GM12892 (cell line): ENCODE measurements around the gene HS3ST5.
"Not testable (repeated sequence)": the region's sequence is repeated elsewhere in the genome, so short reads cannot be mapped to it uniquely, and the experiment has no call there.

Source experiments
- POLR2A ChIP-seq: IDR thresholded peaks from 2 replicates; pipeline ENCODE4 v1.6.1; 2011; ENCODE audit warnings: low read depth, low read length, control low read depth
- POLR2AphosphoS5 ChIP-seq: IDR thresholded peaks from 2 replicates; pipeline ENCODE4 v1.6.1; 2011; ENCODE audit warnings: low read depth, low read length, control low read depth
- TAF1 ChIP-seq: IDR thresholded peaks from 2 replicates; pipeline ENCODE4 v1.6.1; 2011; ENCODE audit warnings: low read depth, mild to moderate bottlenecking, control low read depth, low read length, borderline replicate concordance

DNA sequence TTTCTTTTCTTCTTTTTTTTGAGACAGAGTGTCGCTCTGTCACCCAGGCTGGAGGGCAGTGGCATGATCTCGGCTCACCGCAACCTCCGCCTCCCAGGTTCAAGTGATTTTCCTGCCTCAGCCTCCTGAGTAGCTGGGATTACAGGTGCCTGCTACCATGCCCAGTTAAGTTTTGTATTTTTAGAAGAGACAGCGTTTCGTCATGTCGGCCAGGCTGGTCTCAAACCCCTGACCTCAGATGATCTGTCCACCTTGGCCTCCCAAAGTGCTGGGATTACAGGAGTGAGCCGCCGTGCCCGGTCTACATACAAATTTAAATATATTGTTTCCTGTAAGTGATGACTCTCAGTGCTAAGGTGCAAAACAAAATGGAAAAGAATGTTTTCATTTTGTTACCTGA is 124.8 kb downstream of the HS3ST5 start:
- not testable (repeated sequence) for TF ChIP-seq POLR2AphosphoS5, POLR2A, TAF1
